ENCODE data around the gene STX4.

GRCh38 chr16:31008551-31008950 lies 24.8 kb upstream of the STX4 start:
- TF ChIP-seq ZNF274 (IDR thresholded peaks at IDR 0.05; ENCODE audit: borderline replicate concordance, low read depth, low read length) = no peak
- TF ChIP-seq POLR2A (conservative IDR thresholded peaks at IDR 0.05) = no peak
- TF ChIP-seq EGR1 (conservative IDR thresholded peaks at IDR 0.05) = no peak

Measured in K562 (cell line).